Spleen (tissue), 7 donors: ENCODE measurements around the gene CACNB1.

Source experiments
- CTCF ChIP-seq, 11 experiments: fragments of 200-600 bp in 7 of 11; fragments of 450-650 bp in 4 of 11; sonication (generic) in 4 of 11; IDR thresholded peaks in 8 of 11; conservative IDR thresholded peaks in 3 of 11; 1 replicate in 7 of 11; 2 replicates in 4 of 11; pipeline versions ENCODE4 v1.4.0 to v1.8.0; 2016 to 2021; ENCODE audit warnings: antibody characterized with exemption in 11 of 11, inconsistent platforms in 4 of 11, mild to moderate bottlenecking in 1 of 11
- POLR2A ChIP-seq, 3 donors: fragments of 450-650 bp; IDR thresholded peaks; one replicate each; pipeline ENCODE4 v1.5.1; 2017; ENCODE audit warnings: antibody characterized with exemption in 3 of 3, mild to moderate bottlenecking in 1 of 3
- donor health status: DM: no; HTN: no; CAD: no; lungs with moderate emphysema.
- donor health status: DM: no; HTN: no; CAD: no.
- donor health status: DM: no; HTN: no; CAD: no.

- TF ChIP-seq CTCF (IDR thresholded peaks at IDR 0.05 in 8 of 11, conservative IDR thresholded peaks at IDR 0.05 in 3 of 11), result no peak
- no peak for TF ChIP-seq POLR2A (IDR thresholded peaks at IDR 0.05)
These were observed 73.8 kb downstream of the CACNB1 start for GRCh38 chr17:39123627-39124026.
